Tibial nerve (tissue), 4 donors: ENCODE results near the gene COQ6.

Experiments
- CTCF ChIP-seq, 5 experiments: fragments of 200-600 bp in 3 of 5; fragments of 450-650 bp in 2 of 5; sonication (generic) in 3 of 5; IDR thresholded peaks; one replicate each; pipeline ENCODE4 v1.5.1; 2016 to 2019; ENCODE audit warnings: antibody characterized with exemption in 5 of 5, mild to moderate bottlenecking in 3 of 5, moderate library complexity in 2 of 5
- EP300 ChIP-seq, 2 donors: sonication (generic); formaldehyde crosslinking; IDR thresholded peaks; one replicate each; pipeline ENCODE4 v1.6.1; 2017; ENCODE audit warnings: antibody characterized with exemption in 2 of 2, mild to moderate bottlenecking in 1 of 2
- POLR2A ChIP-seq, 2 donors: fragments of 450-650 bp; IDR thresholded peaks; one replicate each; pipeline ENCODE4 v1.6.1; 2017; ENCODE audit warnings: antibody characterized with exemption in 2 of 2, mild to moderate bottlenecking in 2 of 2, moderate library complexity in 2 of 2

GRCh38 chr14:73943083-73943482, 7.0 kb upstream of the COQ6 start:
- TF ChIP-seq POLR2A (IDR thresholded peaks at IDR 0.05) = no peak
- TF ChIP-seq EP300 (IDR thresholded peaks at IDR 0.05) = peak in 1 of 2 donors; percentile 67
- no peak for TF ChIP-seq CTCF (IDR thresholded peaks at IDR 0.05)
